Gastrocnemius medialis (tissue), 4 donors: Measurements from ENCODE around the gene EIF3CL.
"Not testable (repeated sequence)": the region's sequence is repeated elsewhere in the genome, so short reads cannot be mapped to it uniquely, and the experiment has no call there.

Experiments used
- CTCF ChIP-seq, 5 experiments: fragments of 450-650 bp in 3 of 5; fragments of 200-600 bp in 2 of 5; sonication (generic) in 2 of 5; IDR thresholded peaks in 4 of 5; conservative IDR thresholded peaks in 1 of 5; 1 replicate in 4 of 5; 2 replicates in 1 of 5; pipeline ENCODE4 v1.5.1; 2016 to 2019; ENCODE audit warnings: antibody characterized with exemption in 5 of 5, mild to moderate bottlenecking in 3 of 5, moderate library complexity in 3 of 5
- POLR2A ChIP-seq, 2 donors: fragments of 450-650 bp; IDR thresholded peaks; one replicate each; pipeline ENCODE4 v1.6.1; 2017; ENCODE audit warnings: antibody characterized with exemption in 2 of 2, mild to moderate bottlenecking in 2 of 2, moderate library complexity in 2 of 2

GRCh38 chr16:28363408-28363807 lies 40.2 kb downstream of the EIF3CL start, which contains the start of gene NPIPB6:
- TF ChIP-seq CTCF (IDR thresholded peaks at IDR 0.05 in 4 of 5, conservative IDR thresholded peaks at IDR 0.05 in 1 of 5); POLR2A (IDR thresholded peaks at IDR 0.05): not testable (repeated sequence)
